Measurements from ENCODE around the gene ADGRG2.

ADGRG2 gene

GRCh38 chrX:19121898-19122640, at the start of gene ADGRG2:
ADGRG2 (minus strand) TSS chrX:19122468; CDS start chrX:19068834, 53,634 bp downstream.
- no peak for DNase-seq

- DNase-seq: no peak
Measured at GRCh38 chrX:19168609-19169008, 46.3 kb upstream of the ADGRG2 start.

DNA sequence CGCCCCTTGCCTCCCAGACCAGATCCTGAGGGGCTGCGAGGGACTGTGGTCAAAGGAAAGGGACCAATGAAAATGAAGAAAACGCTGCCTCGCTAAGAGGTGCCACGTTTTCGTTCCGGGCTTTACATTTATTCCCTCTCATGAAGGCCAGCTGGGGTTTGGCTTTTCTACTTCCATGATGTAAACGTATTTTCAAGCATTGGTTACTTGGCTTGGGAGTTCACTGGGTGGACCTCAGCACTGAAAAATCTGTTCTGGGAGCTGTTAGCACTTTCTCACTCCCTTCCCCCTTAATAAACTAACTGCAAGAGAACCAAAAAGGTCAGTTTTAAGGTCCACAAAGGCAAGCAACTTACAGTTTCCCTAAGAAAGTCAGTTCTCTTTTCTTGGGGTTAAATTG, 40.6 kb upstream of the ADGRG2 start:
- no peak for DNase-seq

GRCh38 chrX:19156186-19156585, 33.9 kb upstream of the ADGRG2 start:
- DNase-seq: no peak

DNA sequence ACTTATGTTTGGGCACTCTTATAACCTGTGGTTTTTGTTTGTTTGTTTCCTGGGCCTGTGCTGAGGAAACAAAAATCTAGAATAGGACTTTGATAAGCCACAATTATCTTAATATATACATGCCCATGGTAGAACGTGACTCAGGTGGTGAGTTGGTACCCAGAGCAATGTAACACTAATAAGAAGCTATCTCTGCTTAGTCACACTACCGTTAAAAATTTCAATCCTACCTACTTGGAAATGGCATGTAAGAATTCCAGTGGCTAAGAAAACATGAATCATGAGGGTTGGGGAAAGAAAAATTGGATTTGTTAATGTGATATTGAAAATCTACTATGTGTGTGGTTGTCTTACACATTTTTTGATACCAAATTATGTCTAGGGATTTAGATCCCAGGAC, 30.5 kb upstream of the ADGRG2 start:
- DNase-seq: no peak

DNA sequence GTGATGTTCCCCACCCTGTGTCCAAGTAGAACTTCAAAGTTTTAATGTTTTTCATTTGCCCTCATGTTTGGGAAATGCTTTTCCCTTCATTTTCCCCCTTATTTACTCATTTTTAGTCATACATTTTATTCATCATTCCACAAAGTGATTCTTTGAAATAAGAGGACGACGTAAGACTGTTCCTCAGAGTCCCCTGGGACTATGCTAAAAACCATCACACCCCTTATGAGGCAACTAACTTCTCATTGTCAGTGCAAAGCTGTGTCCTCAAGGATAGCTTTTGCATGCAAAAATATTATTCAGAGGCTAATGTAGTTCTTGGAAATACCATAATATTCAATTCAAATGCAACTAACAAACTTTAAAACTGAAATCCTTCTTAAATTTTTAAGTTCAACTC, 14.8 kb upstream of the ADGRG2 start:
- no peak for DNase-seq

DNA sequence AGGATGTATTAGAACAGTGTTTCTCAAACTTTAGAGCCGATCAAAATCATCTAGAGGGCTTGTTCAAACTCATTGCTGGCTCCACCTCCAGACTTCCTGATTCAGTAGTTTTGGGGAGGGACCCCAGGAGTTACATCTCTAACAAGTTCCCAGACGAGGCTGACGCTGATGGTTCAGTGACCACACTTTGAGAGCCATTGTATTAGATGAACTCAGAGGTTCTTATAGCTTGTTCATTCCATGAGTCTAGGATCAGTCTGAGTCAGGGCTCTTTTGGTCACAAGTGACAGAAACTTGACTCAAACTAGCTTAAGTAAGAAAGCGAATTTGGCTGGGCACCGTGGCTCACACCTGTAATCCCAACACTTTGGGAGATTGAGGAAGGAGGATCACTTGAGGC, 11.5 kb upstream of the ADGRG2 start:
- DNase-seq: no peak

GRCh38 chrX:19133231-19133630, 11.0 kb upstream of the ADGRG2 start:
- DNase-seq: no peak

GRCh38 chrX:19130628-19131027, 8.4 kb upstream of the ADGRG2 start:
- DNase-seq: no peak

DNA sequence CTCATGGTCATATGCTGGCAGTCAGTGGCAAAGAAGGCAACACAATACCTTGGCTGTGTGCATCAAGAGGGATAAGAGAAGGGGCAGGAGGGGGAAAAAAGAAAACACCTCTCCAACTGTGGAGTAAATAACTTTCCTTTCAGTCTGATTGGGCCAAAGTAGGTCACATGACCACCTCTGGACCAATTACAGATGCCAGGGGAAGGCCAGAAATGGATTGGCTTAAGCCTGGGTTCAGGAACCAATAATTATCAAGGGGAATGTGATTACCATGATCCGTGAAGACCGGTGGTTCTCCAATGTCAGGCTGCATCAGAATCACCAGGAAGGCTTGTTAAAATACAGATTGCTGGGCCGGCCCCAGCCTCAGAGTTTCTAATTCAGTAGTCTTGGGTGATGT, 7.4 kb upstream of the ADGRG2 start:
- no peak for DNase-seq

DNA sequence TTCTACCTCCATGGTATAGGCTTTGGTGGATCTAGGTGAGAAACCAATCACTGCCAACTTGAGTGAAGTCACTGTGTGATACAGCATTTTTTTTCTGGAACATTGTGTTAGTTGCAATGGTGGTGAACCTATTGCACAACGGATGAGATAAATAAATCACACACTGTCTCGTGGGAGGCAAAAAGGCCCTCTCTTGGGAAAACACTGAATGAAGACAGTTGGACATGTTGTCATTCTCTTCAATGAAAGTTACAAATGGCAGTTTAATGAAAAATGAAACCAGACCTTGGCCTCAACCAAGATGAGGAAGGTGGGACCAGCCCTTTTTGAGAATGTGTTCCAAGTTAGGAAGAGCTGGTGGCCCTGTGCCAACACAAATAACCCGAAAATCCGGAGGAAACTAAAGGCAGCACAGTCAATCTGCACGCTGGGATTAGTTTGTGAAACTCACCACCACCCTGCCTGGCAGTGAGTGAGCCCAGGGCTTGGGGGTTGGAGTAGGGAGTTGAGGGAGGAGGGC, 5.4 kb upstream of the ADGRG2 start:
- no peak for DNase-seq

GRCh38 chrX:19122641-19123009, 357 bp upstream of the ADGRG2 start:
- no peak for DNase-seq

DNA sequence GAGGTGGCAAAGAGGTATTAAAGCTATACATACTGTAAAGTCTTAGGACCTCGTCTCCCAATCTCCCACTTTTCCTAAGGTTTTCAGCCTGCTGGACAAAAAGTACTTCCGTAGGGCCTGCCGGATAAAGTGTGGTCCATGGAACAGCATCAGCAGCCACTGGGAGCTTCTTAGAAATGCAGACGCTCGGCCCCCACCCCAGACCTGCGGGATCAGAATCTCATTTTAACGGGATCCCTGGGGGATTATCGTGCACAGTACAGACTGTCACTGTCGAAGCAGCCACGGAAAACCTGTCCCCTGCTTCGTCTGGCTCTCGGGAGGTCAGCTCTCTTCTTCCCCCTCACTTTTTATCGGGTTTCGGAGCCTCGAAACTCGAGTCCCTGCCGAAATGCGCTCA, 802 bp downstream of the ADGRG2 start:
- DNase-seq: no peak

DNA sequence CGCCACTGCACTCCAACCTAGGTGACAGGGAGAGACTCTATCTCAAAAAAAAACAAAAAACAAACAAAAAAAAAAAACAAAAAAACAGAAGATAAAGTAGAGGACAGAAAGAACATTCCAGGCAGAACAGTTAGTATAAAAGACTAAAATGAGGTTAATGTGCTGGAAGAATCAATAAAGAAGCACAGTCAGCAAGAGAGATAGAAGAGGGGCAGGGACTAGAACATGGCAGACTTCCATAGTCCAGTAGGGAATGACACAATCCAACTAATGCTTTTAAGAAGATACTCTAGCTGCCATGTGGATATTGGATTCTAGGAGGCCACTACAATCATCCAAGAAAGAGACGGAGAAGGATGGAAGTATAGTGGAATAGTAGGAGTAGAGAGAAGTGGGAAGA, 11.6 kb downstream of the ADGRG2 start:
- no peak for DNase-seq

GRCh38 chrX:19107035-19107434, 15.2 kb downstream of the ADGRG2 start:
- DNase-seq: no peak

DNA sequence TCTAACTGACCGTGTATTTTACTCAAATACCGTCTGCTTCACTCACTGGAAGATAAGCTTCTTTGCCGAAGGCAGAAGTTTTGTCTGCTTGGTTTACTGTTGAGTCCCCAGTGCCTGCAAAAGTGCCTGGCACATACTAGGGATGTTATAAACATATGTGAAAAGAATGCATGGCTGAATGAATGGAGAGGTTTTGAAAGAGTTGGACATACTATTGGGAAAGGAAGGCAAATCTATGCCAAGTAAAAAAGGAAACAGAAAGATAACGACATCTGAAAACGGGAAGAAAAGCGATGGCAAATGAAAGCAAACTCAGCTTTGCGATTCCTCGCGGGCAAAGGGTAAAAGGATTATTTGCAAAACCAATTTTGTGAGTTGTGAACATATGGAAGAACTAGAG, 21.7 kb downstream of the ADGRG2 start:
- no peak for DNase-seq

- DNase-seq: no peak
Measured at GRCh38 chrX:19097553-19098283, 24.6 kb downstream of the ADGRG2 start.

DNA sequence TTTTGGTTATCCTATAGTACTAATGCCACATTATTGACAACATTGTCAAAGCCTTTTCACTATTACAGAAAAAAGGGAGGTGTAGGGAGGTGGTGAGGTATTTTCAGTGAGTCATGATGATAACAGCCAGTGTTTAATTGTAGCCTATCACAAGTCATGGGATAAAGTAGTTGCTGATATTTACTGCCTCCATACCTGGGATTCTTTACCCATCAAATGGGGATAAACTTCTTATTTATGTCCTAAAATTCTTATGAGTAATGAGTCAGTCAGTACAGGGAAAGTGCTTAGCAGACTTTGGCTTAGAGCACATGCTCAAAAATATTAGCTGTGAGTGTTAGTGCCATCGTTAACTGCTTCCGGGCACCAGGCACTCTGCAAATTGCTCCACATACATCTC, 25.7 kb downstream of the ADGRG2 start:
- DNase-seq: no peak

- no peak for DNase-seq
Measured at GRCh38 chrX:19094654-19095053, 27.6 kb downstream of the ADGRG2 start.

GRCh38 chrX:19091596-19091995, 30.7 kb downstream of the ADGRG2 start:
- no peak for DNase-seq

- no peak for DNase-seq
Measured at GRCh38 chrX:19089555-19090040, 32.7 kb downstream of the ADGRG2 start.

DNA sequence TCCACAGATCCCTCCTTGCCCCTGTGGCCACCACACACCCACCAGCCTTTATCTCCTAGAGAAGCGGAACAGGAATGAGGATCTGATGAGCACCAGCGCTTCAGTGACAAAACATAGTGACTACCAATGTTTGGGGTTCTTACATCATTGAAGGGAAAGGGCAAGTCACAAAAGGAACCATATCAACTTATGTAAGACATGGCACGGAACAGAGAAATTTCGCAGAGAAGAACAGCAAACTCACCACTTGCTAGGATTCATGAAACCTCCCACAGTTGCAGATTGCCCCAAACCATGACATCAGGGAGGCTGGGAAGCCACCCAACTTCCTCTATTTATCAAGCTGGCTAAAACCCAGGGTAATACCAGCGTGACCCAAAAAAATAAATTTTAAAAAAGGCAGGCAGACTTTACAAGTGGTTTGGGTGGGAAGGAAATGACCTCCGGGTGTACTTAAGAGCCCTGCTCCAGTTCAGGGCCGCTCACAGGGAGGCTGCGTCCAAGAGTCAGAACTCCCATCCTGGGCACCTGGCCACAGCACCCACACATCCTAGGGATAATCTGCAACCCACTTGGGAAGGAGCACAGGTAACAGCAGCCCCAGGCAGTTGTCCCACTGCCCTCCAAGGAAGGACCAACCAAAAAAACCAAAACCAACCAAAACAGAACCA, 36.0 kb downstream of the ADGRG2 start:
- DNase-seq: peak; percentile 2 to 23

- no peak for DNase-seq
Measured at GRCh38 chrX:19085666-19086065, 36.6 kb downstream of the ADGRG2 start.

DNA sequence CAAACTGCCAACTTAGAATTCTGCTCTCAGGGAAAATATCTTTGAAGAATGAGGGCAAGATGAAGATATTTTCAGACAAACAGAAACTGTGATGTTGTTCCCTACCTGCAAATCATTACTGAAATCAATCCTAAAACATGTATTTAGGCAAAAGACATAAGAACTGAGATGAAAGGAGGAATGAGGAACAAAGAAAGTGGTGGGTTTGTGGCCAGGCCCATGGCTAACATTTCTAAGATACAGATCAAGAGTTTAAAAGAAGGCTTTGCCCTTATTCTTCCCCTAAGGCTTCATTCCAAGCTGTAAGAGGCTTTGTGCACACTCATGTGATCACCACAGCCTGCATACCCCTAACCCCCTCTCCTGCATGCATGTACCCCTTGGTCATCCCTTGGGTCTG, 46.5 kb downstream of the ADGRG2 start:
- DNase-seq: no peak

Data from AML-193 (cell line).